RCC 7860 (cell line): ENCODE results near the gene WTIP.
"Not testable (repeated sequence)": the region's sequence is repeated elsewhere in the genome, so short reads cannot be mapped to it uniquely, and the experiment has no call there.

Source experiments
- DNase-seq: peaks from one replicate; pipeline ENCODE4 v3.0.0-alpha.2; 2015; ENCODE audit warnings: low spot score
- FAIRE-seq: peaks from 2 replicates; lab custom pipeline; 2012; peaks lifted over from hg19 to GRCh38; lab: Jason Lieb, UNC

Gene WTIP

GRCh38 chr19:34478496-34478895, 3.1 kb upstream of the WTIP start:
- DNase-seq, FAIRE-seq: not testable (repeated sequence)

- FAIRE-seq, result no peak
Observed at GRCh38 chr19:34479396-34479795, 2.2 kb upstream of the WTIP start.

GRCh38 chr19:34480491-34480890, 1.1 kb upstream of the WTIP start:
- DNase-seq (no peak), FAIRE-seq (no peak)

More at GRCh38 chr19:34479396-34479795, 2.2 kb upstream of the WTIP start:
- DNase-seq, result no peak

GRCh38 chr19:34481861-34482379, 362 bp downstream of the WTIP start:
- no peak for DNase-seq
- FAIRE-seq, result no peak

GRCh38 chr19:34482380-34483250, 1.1 kb downstream of the WTIP start:
- FAIRE-seq (no peak), DNase-seq (no peak)

- DNase-seq, result no peak
- no peak for FAIRE-seq
Observed at GRCh38 chr19:34484328-34484727, 2.8 kb downstream of the WTIP start.

GRCh38 chr19:34485831-34486230, 4.3 kb downstream of the WTIP start:
- FAIRE-seq (no peak), DNase-seq (no peak)

- FAIRE-seq (no peak), DNase-seq (no peak)
Observed at GRCh38 chr19:34487651-34488051, 6.1 kb downstream of the WTIP start.

GRCh38 chr19:34489175-34489574, 7.6 kb downstream of the WTIP start:
- DNase-seq (no peak), FAIRE-seq (no peak)

- DNase-seq (no peak), FAIRE-seq (no peak)
Observed at GRCh38 chr19:34490141-34490766, 8.7 kb downstream of the WTIP start.

GRCh38 chr19:34493038-34493648, 11.6 kb downstream of the WTIP start:
- FAIRE-seq, result no peak
- DNase-seq, result no peak

GRCh38 chr19:34493649-34494044, 12.1 kb downstream of the WTIP start:
- no peak for FAIRE-seq
- no peak for DNase-seq

GRCh38 chr19:34494601-34495000, 13.0 kb downstream of the WTIP start:
- DNase-seq (no peak), FAIRE-seq (no peak)

- FAIRE-seq (no peak), DNase-seq (no peak)
Observed at GRCh38 chr19:34495416-34495815, 13.9 kb downstream of the WTIP start.

GRCh38 chr19:34497112-34497805, 15.7 kb downstream of the WTIP start:
- no peak for DNase-seq
- FAIRE-seq, result no peak

- FAIRE-seq (no peak), DNase-seq (no peak)
Observed at GRCh38 chr19:34499155-34499834, 17.7 kb downstream of the WTIP start.

- no peak for DNase-seq
- no peak for FAIRE-seq
Observed at GRCh38 chr19:34500656-34501120, 19.1 kb downstream of the WTIP start.

- DNase-seq (peak; percentile 67), FAIRE-seq (no peak)
Observed at GRCh38 chr19:34501339-34502320, 20.1 kb downstream of the WTIP start.
